Activated CD8-positive, alpha-beta T cell treated with anti-CD3 and anti-CD28 coated beads, Interleukin-2, amount 10 ng/mL, durations not matched to agents 7 days and 5 days (primary cell): ENCODE measurements around the gene TMC4. TPM values are rescaled to one million over a fixed set of nuclear protein-coding genes. Genes with fewer than 3 reads are reported as not detected.
"Not testable (repeated sequence)": the region's sequence is repeated elsewhere in the genome, so short reads cannot be mapped to it uniquely, and the experiment has no call there.

ENCODE experiments used
- ATAC-seq: fragments of 150-1000 bp; cut with Tn5 transposase; one replicate; pipeline ENCODE4 v1.10.0; 2021; ENCODE audit warnings: moderate library complexity
- CTCF ChIA-PET: fragments of 350-600 bp; sonication (Branson Sonifier 250); formaldehyde crosslinking; loops from one replicate; lab custom pipeline; 2021; ENCODE audit warnings: antibody characterized with exemption; lab: Charles Lee
- POLR2A ChIA-PET: fragments of 350-600 bp; sonication (Branson Sonifier 250); formaldehyde crosslinking; loops from one replicate; lab custom pipeline; 2021; ENCODE audit warnings: antibody characterized with exemption; lab: Charles Lee
- DNase-seq: peaks from one replicate; pipeline ENCODE4 v3.0.0-alpha.2; 2020
- H3K27ac Mint-ChIP-seq: one replicate; pipeline ENCODE4 v1.8.0; 2021; ENCODE audit warnings: mild to moderate bottlenecking, mixed read lengths
- H3K27me3 Mint-ChIP-seq: one replicate; pipeline ENCODE4 v1.8.0; 2021; ENCODE audit warnings: low read depth, mixed read lengths
- H3K36me3 Mint-ChIP-seq: one replicate; pipeline ENCODE4 v1.8.0; 2021; ENCODE audit warnings: low read depth, mixed read lengths
- H3K4me1 Mint-ChIP-seq: one replicate; pipeline ENCODE4 v1.8.0; 2021; ENCODE audit warnings: low read depth, mixed read lengths
- H3K4me3 Mint-ChIP-seq: one replicate; pipeline ENCODE4 v1.8.0; 2021; ENCODE audit warnings: mild to moderate bottlenecking, mixed read lengths
- H3K9me3 Mint-ChIP-seq: one replicate; pipeline ENCODE4 v1.8.0; 2022; ENCODE audit warnings: mixed read lengths; ENCODE audit not compliant: insufficient read depth
- total RNA-seq, 2 experiments: library from RNA; stranded (reverse); gene quantifications; one replicate each; pipeline ENCODE4 v1.2.3, GENCODE V29; 2021

Gene TMC4
- total RNA-seq, 2 experiments from 2014 or later = 0.55 to 0.76 TPM

- DNase-seq = peak; percentile 55
- Mint-ChIP-seq H3K4me3 (no peak overlapping the region), H3K4me1 (no peaks in the 10 kb centered on the region), H3K27me3 (no peaks in the 10 kb centered on the region), H3K27ac (no peak overlapping the region), H3K36me3 (peaks cover 13% of the 10 kb centered on the region), H3K9me3 (no peaks in the 10 kb centered on the region)
- ATAC-seq = peak; percentile 70
- ChIA-PET POLR2A (no interaction called here), CTCF (no interaction called here)
Observed at GRCh38 chr19:54178581-54179261, 5.8 kb upstream of the TMC4 start.

GRCh38 chr19:54173951-54174834, 1.2 kb upstream of the TMC4 start:
- no peaks in the 10 kb centered on the region for H3K9me3 Mint-ChIP-seq
- DNase-seq = no peak
- peaks cover 5% of the 10 kb centered on the region for H3K4me1 Mint-ChIP-seq
- no peaks in the 10 kb centered on the region for H3K27me3 Mint-ChIP-seq
- ChIA-PET POLR2A (interaction anchor here (1.0 to 1.5 kb wide), 2 partner anchors 14 to 27 kb away, joined by 3 to 5 read pairs; partner anchors contain the start of gene RPS9), CTCF (no interaction called here)
- no peak overlapping the region for H3K27ac Mint-ChIP-seq
- H3K4me3 Mint-ChIP-seq = no peak overlapping the region
- ATAC-seq = no peak
- H3K36me3 Mint-ChIP-seq = peaks cover 11% of the 10 kb centered on the region

GRCh38 chr19:54173359-54173699, 369 bp upstream of the TMC4 start:
- peaks cover 7% of the 10 kb centered on the region for H3K4me1 Mint-ChIP-seq
- no peaks in the 10 kb centered on the region for H3K9me3 Mint-ChIP-seq
- no peaks in the 10 kb centered on the region for H3K27me3 Mint-ChIP-seq
- POLR2A ChIA-PET = interaction anchor here (1.5 kb wide), 1 partner anchor 28 kb away, joined by 5 read pairs; the partner anchor contains the start of gene RPS9
- H3K27ac Mint-ChIP-seq = no peak overlapping the region
- H3K4me3 Mint-ChIP-seq = no peak overlapping the region
- peaks cover 6% of the 10 kb centered on the region for H3K36me3 Mint-ChIP-seq
- DNase-seq (no peak), ATAC-seq (no peak)
- CTCF ChIA-PET = interaction anchor here (1.1 kb wide), 1 partner anchor 16 kb away, joined by 4 read pairs; the partner anchor contains the start of gene MBOAT7

GRCh38 chr19:54171736-54172431, 1.1 kb downstream of the TMC4 start:
- POLR2A ChIA-PET = interaction anchor here (1.1 to 1.9 kb wide), 2 partner anchors 18 to 29 kb away, joined by 3 to 7 read pairs; partner anchors contain the start of genes MBOAT7 and RPS9
- not testable (repeated sequence) for DNase-seq, H3K9me3 Mint-ChIP-seq, ATAC-seq, H3K4me3 Mint-ChIP-seq, H3K36me3 Mint-ChIP-seq, H3K27me3 Mint-ChIP-seq, H3K27ac Mint-ChIP-seq
- peaks cover 11% of the 10 kb centered on the region for H3K4me1 Mint-ChIP-seq
- CTCF ChIA-PET = interaction anchor here (0.9 to 2.1 kb wide), 3 partner anchors 13 to 94 kb away, joined by 3 to 7 read pairs (median 4); partner anchors contain the start of genes LENG1 and MBOAT7

GRCh38 chr19:54169149-54169740, 3.7 kb downstream of the TMC4 start:
- Mint-ChIP-seq H3K4me1 (peaks cover 17% of the 10 kb centered on the region), H3K27ac (no peak overlapping the region), H3K4me3 (no peak overlapping the region), H3K36me3 (no peaks in the 10 kb centered on the region), H3K27me3 (no peaks in the 10 kb centered on the region), H3K9me3 (no peaks in the 10 kb centered on the region)
- POLR2A ChIA-PET = interaction anchor here (1.0 kb wide), 1 partner anchor 10 kb away, joined by 3 read pairs; the partner anchor contains the start of gene LENG1
- ATAC-seq (no peak), DNase-seq (no peak)
- CTCF ChIA-PET = interaction anchor here (0.8 to 3.0 kb wide), 7 partner anchors 17 to 97 kb away, joined by 3 to 22 read pairs (median 4); partner anchors contain the start of gene MBOAT7

GRCh38 chr19:54168174-54168917, 4.6 kb downstream of the TMC4 start:
- Mint-ChIP-seq H3K4me3 (no peak overlapping the region), H3K36me3 (no peaks in the 10 kb centered on the region), H3K27me3 (no peaks in the 10 kb centered on the region), H3K9me3 (no peaks in the 10 kb centered on the region), H3K27ac (no peak overlapping the region), H3K4me1 (peaks cover 21% of the 10 kb centered on the region)
- ATAC-seq = peak; percentile 89
- CTCF ChIA-PET = interaction anchor here (1.0 to 3.0 kb wide), 7 partner anchors 10 to 220 kb away, joined by 3 to 22 read pairs (median 5); partner anchors contain the start of gene MBOAT7
- peak; percentile 93 for DNase-seq
- POLR2A ChIA-PET = interaction anchor here (0.6 to 1.1 kb wide), 3 partner anchors 9 to 281 kb away, joined by 3 to 6 read pairs (median 4); partner anchors contain the start of genes LENG1, LENG8 and MBOAT7

GRCh38 chr19:54165222-54165621, 7.7 kb downstream of the TMC4 start:
- H3K4me1 Mint-ChIP-seq = peaks cover 44% of the 10 kb centered on the region
- H3K27ac Mint-ChIP-seq = no peak overlapping the region
- no peaks in the 10 kb centered on the region for H3K9me3 Mint-ChIP-seq
- no peaks in the 10 kb centered on the region for H3K36me3 Mint-ChIP-seq
- peaks cover 2% of the 10 kb centered on the region for H3K27me3 Mint-ChIP-seq
- ChIA-PET POLR2A (interaction anchor here (0.6 kb wide), 1 partner anchor 175 kb away, joined by 5 read pairs; no protein-coding TSS in a partner anchor), CTCF (interaction anchor here (3.3 kb wide), 1 partner anchor 24 kb away, joined by 11 read pairs; the partner anchor contains the start of gene MBOAT7)
- no peak for ATAC-seq
- DNase-seq = no peak
- no peak overlapping the region for H3K4me3 Mint-ChIP-seq

- H3K9me3 Mint-ChIP-seq = no peaks in the 10 kb centered on the region
- CTCF ChIA-PET = interaction anchor here (0.7 to 3.3 kb wide), 2 partner anchors 25 kb away, joined by 3 to 11 read pairs; partner anchors contain the start of gene MBOAT7
- no peak overlapping the region for H3K27ac Mint-ChIP-seq
- POLR2A ChIA-PET = interaction anchor here (0.6 to 1.3 kb wide), 2 partner anchors 27 to 176 kb away, joined by 4 to 5 read pairs; no protein-coding TSS in a partner anchor
- DNase-seq (peak; percentile 77), ATAC-seq (no peak)
- H3K27me3 Mint-ChIP-seq = peaks cover 2% of the 10 kb centered on the region
- peak overlapping the region; percentile 70 for H3K4me3 Mint-ChIP-seq
- peaks cover under 1% of the 10 kb centered on the region for H3K36me3 Mint-ChIP-seq
- H3K4me1 Mint-ChIP-seq = peaks cover 48% of the 10 kb centered on the region
Observed at GRCh38 chr19:54164369-54165068, 8.4 kb downstream of the TMC4 start.

- no peak for DNase-seq
- peak overlapping the region; percentile 64 for H3K27ac Mint-ChIP-seq
- ATAC-seq = no peak
- peak overlapping the region; percentile 70 for H3K4me3 Mint-ChIP-seq
- ChIA-PET POLR2A (interaction anchor here (0.7 to 1.3 kb wide), 4 partner anchors 26 to 38 kb away, joined by 3 to 5 read pairs (median 4); partner anchors contain the start of genes MBOAT7 and RPS9), CTCF (no interaction called here)
- H3K36me3 Mint-ChIP-seq = peaks cover 10% of the 10 kb centered on the region
- peaks cover 2% of the 10 kb centered on the region for H3K27me3 Mint-ChIP-seq
- H3K9me3 Mint-ChIP-seq = no peaks in the 10 kb centered on the region
- H3K4me1 Mint-ChIP-seq = peaks cover 51% of the 10 kb centered on the region
Observed at GRCh38 chr19:54162884-54163283, 10.1 kb downstream of the TMC4 start.
